ENCODE data around the gene CDON.

CDON gene

GRCh38 chr11:125934473-125934872 is 128.2 kb downstream of the CDON start:
- Histone ChIP-seq H2AFZ (ENCODE audit: low read depth) (no peak overlapping the region), H3K79me2 (ENCODE audit: insufficient read depth, low read depth) (no peaks in the 10 kb centered on the region), H3K4me3 (IDR thresholded peaks at IDR 0.05; ENCODE audit: insufficient read depth, low read depth, low read length) (no peak overlapping the region), H4K20me1 (ENCODE audit: insufficient read depth) (no peaks in the 10 kb centered on the region), H3K36me3 (ENCODE audit: insufficient read depth) (no peaks in the 10 kb centered on the region), H3K4me1 (ENCODE audit: low read depth, poor library complexity, severe bottlenecking) (no peaks in the 10 kb centered on the region), H3K9ac (no peak overlapping the region), H3K27ac (no peak overlapping the region), H3K27me3 (ENCODE audit: insufficient read depth, low read depth) (no peaks in the 10 kb centered on the region), H3K4me2 (no peak overlapping the region)
- TF ChIP-seq, protein P1, sequence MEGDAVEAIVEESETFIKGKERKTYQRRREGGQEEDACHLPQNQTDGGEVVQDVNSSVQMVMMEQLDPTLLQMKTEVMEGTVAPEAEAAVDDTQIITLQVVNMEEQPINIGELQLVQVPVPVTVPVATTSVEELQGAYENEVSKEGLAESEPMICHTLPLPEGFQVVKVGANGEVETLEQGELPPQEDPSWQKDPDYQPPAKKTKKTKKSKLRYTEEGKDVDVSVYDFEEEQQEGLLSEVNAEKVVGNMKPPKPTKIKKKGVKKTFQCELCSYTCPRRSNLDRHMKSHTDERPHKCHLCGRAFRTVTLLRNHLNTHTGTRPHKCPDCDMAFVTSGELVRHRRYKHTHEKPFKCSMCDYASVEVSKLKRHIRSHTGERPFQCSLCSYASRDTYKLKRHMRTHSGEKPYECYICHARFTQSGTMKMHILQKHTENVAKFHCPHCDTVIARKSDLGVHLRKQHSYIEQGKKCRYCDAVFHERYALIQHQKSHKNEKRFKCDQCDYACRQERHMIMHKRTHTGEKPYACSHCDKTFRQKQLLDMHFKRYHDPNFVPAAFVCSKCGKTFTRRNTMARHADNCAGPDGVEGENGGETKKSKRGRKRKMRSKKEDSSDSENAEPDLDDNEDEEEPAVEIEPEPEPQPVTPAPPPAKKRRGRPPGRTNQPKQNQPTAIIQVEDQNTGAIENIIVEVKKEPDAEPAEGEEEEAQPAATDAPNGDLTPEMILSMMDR (conservative IDR thresholded peaks at IDR 0.05; ENCODE audit: low read depth, low read length), result no peak

DNA sequence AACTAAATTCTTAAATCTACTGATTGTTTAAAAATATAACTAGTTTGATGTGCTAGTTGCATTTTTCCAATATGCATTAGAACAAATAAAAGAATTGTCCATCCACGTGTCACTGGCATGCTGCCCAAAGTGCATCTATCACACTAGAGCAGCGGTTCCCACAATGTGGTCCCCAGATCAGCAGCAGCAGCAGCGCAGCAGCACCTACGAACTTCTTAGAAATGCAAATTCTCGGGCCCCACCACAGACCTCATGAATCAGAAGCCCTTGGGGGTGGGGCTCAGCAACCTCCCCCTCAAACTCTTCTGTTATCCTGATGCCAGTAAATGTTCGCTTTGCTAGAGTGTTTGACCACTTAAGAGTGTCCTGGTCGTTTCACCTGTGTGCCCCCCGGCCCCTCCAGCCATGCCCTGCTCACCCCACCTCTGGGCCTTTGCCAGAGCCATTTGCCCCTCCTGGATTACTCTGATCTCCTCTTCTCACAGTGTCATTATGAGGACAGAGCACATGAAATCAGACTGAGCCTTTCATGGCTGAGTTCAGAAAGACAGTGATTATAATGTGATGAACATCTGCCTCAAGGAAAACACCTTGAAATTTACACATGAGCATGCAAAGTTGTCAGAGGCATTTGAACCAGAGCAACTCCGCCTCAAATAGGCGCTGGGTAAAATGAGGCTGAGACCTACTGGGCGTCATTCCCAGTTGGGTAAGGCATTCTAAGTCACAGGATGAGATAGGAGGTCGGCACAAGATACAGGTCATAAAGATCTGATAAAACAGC is 129.4 kb downstream of the CDON start:
- Histone ChIP-seq H3K36me3 (ENCODE audit: insufficient read depth) (no peaks in the 10 kb centered on the region), H3K4me1 (ENCODE audit: low read depth, poor library complexity, severe bottlenecking) (no peaks in the 10 kb centered on the region), H3K9ac (no peak overlapping the region), H3K79me2 (ENCODE audit: insufficient read depth, low read depth) (no peaks in the 10 kb centered on the region), H2AFZ (ENCODE audit: low read depth) (no peak overlapping the region), H3K27me3 (ENCODE audit: insufficient read depth, low read depth) (no peaks in the 10 kb centered on the region), H3K4me3 (IDR thresholded peaks at IDR 0.05; ENCODE audit: insufficient read depth, low read depth, low read length) (no peak overlapping the region), H3K4me2 (no peak overlapping the region), H3K27ac (no peak overlapping the region), H4K20me1 (ENCODE audit: insufficient read depth) (no peaks in the 10 kb centered on the region)
- TF ChIP-seq, protein P1 (conservative IDR thresholded peaks at IDR 0.05; ENCODE audit: low read depth, low read length), result no peak

GRCh38 chr11:125932301-125932700 is 130.4 kb downstream of the CDON start:
- no peak overlapping the region for H3K4me3 ChIP-seq (IDR thresholded peaks at IDR 0.05; ENCODE audit: insufficient read depth, low read depth, low read length)
- H3K79me2 ChIP-seq (ENCODE audit: insufficient read depth, low read depth), result no peaks in the 10 kb centered on the region
- no peak overlapping the region for H3K9ac ChIP-seq
- H3K27me3 ChIP-seq (ENCODE audit: insufficient read depth, low read depth), result no peaks in the 10 kb centered on the region
- no peak overlapping the region for H3K27ac ChIP-seq
- H4K20me1 ChIP-seq (ENCODE audit: insufficient read depth), result no peaks in the 10 kb centered on the region
- H2AFZ ChIP-seq (ENCODE audit: low read depth), result no peak overlapping the region
- no peaks in the 10 kb centered on the region for H3K36me3 ChIP-seq (ENCODE audit: insufficient read depth)
- no peaks in the 10 kb centered on the region for H3K4me1 ChIP-seq (ENCODE audit: low read depth, poor library complexity, severe bottlenecking)
- TF ChIP-seq, protein P1 (conservative IDR thresholded peaks at IDR 0.05; ENCODE audit: low read depth, low read length), result no peak
- H3K4me2 ChIP-seq, result no peak overlapping the region

DNA sequence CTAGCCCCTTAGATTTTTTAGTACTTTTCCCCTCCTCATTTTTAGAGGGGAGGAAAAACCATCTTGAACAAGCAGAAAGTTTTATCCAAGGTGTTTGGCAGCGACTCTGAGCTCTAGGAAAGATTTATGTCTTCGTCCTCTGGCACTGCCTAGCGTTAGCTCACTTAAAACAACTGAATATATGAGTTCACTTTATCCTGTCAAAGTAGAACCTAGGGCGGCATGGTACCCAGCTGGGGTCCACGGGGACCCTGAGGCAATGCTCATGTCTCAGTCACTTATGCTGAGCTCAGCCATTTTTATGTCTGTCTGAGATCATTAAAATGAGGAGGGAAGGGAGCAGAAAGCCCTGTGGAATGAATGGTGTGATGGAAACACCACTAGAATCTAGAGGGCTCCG is 131.0 kb downstream of the CDON start:
- Histone ChIP-seq H3K27ac (no peak overlapping the region), H2AFZ (ENCODE audit: low read depth) (no peak overlapping the region), H3K79me2 (ENCODE audit: insufficient read depth, low read depth) (no peaks in the 10 kb centered on the region), H3K4me1 (ENCODE audit: low read depth, poor library complexity, severe bottlenecking) (no peaks in the 10 kb centered on the region), H3K4me2 (no peak overlapping the region), H3K36me3 (ENCODE audit: insufficient read depth) (no peaks in the 10 kb centered on the region), H3K9ac (no peak overlapping the region), H4K20me1 (ENCODE audit: insufficient read depth) (no peaks in the 10 kb centered on the region), H3K27me3 (ENCODE audit: insufficient read depth, low read depth) (no peaks in the 10 kb centered on the region), H3K4me3 (IDR thresholded peaks at IDR 0.05; ENCODE audit: insufficient read depth, low read depth, low read length) (no peak overlapping the region)
- TF ChIP-seq, protein P1 (conservative IDR thresholded peaks at IDR 0.05; ENCODE audit: low read depth, low read length), result no peak
